HL-60 (cell line): ENCODE measurements around the gene ZSCAN25.

Experiments
- DNase-seq, 2 experiments: peaks; one replicate each; pipeline ENCODE4 v3.0.0-alpha.2; 2010 to 2020; ENCODE audit warnings: low read depth in 1 of 2, low spot score in 1 of 2
- H3K27ac ChIP-seq: fragments of 250-450 bp; sonication (Bioruptor Pico); replicated peaks from 2 replicates; pipeline ENCODE4 v1.5.1; 2020; ENCODE audit warnings: mild to moderate bottlenecking, moderate library complexity
- H3K27me3 ChIP-seq: fragments of 250-450 bp; sonication (Bioruptor Pico); 2 replicates; pipeline ENCODE4 v1.5.1; 2021; ENCODE audit warnings: mild to moderate bottlenecking, moderate library complexity; ENCODE audit not compliant: insufficient read depth, poor library complexity, severe bottlenecking
- H3K4me3 ChIP-seq: replicated peaks from 2 replicates; pipeline ENCODE4 v1.5.1; 2011; ENCODE audit warnings: mild to moderate bottlenecking, control low read depth, low read length; ENCODE audit not compliant: insufficient read depth
- CTCF ChIP-seq: IDR thresholded peaks from one replicate; pipeline ENCODE4 v1.5.1; 2011; ENCODE audit warnings: low read length, control low read depth, inconsistent platforms; ENCODE audit not compliant: insufficient read depth
- GABPA ChIP-seq: IDR thresholded peaks from 2 replicates; pipeline ENCODE4 v1.6.1; 2012; ENCODE audit warnings: low read depth
- POLR2AphosphoS5 ChIP-seq: IDR thresholded peaks from 2 replicates; pipeline ENCODE4 v1.6.1; 2012; ENCODE audit warnings: low read depth
- REST ChIP-seq: IDR thresholded peaks from 2 replicates; pipeline ENCODE4 v1.6.1; 2012; ENCODE audit warnings: low read depth; ENCODE audit not compliant: insufficient replicate concordance
- SPI1 ChIP-seq: IDR thresholded peaks from 2 replicates; pipeline ENCODE4 v1.6.1; 2012; ENCODE audit warnings: low read depth, mild to moderate bottlenecking, borderline replicate concordance

The ZSCAN25 gene

GRCh38 chr7:99674995-99675742 is 58.4 kb downstream of the ZSCAN25 start:
- TF ChIP-seq GABPA (no peak), REST (no peak), SPI1 (no peak), CTCF (no peak), POLR2AphosphoS5 (no peak)
- Histone ChIP-seq H3K27ac (no peak overlapping the region), H3K4me3 (no peak overlapping the region), H3K27me3 (no peaks in the 10 kb centered on the region)
- no peak for DNase-seq

- H3K27me3 ChIP-seq, result no peaks in the 10 kb centered on the region
- DNase-seq, result no peak
- no peak overlapping the region for H3K27ac ChIP-seq
- no peak for TF ChIP-seq CTCF
- TF ChIP-seq POLR2AphosphoS5, result no peak
- TF ChIP-seq SPI1, result no peak
- no peak for TF ChIP-seq GABPA
- no peak overlapping the region for H3K4me3 ChIP-seq
Observed at GRCh38 chr7:99677013-99677647, 60.4 kb downstream of the ZSCAN25 start.

- no peak for TF ChIP-seq CTCF
- TF ChIP-seq REST, result no peak
- no peak for TF ChIP-seq SPI1
- no peak for TF ChIP-seq POLR2AphosphoS5
- TF ChIP-seq GABPA, result no peak
- DNase-seq, result no peak
- Histone ChIP-seq H3K27me3 (no peaks in the 10 kb centered on the region), H3K27ac (no peak overlapping the region), H3K4me3 (no peak overlapping the region)
Observed at GRCh38 chr7:99677648-99678045, 60.9 kb downstream of the ZSCAN25 start.
